ENCODE results near the gene NMRK1.

DNA sequence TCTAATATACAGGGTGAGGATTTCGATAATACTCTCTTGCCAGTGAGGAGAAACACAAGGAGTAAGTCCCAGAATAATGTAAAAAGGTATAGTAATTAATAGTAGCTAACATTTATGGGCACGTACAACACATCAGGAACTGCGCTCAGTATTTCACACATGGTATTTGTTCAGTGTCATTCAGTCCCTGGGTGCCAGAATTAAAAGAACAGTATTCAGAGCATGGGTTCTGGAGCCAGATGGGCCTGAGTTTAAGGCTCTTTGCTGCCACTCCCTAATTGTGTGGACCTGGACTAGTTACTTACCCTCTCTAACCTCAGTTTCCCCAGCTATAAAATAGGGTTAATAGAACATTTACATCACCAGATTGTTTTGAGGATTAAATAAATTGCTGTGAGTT lies 16.7 kb upstream of the NMRK1 start:
- TF ChIP-seq POLR2A (IDR thresholded peaks at IDR 0.05) = no peak
- TF ChIP-seq, protein P1, sequence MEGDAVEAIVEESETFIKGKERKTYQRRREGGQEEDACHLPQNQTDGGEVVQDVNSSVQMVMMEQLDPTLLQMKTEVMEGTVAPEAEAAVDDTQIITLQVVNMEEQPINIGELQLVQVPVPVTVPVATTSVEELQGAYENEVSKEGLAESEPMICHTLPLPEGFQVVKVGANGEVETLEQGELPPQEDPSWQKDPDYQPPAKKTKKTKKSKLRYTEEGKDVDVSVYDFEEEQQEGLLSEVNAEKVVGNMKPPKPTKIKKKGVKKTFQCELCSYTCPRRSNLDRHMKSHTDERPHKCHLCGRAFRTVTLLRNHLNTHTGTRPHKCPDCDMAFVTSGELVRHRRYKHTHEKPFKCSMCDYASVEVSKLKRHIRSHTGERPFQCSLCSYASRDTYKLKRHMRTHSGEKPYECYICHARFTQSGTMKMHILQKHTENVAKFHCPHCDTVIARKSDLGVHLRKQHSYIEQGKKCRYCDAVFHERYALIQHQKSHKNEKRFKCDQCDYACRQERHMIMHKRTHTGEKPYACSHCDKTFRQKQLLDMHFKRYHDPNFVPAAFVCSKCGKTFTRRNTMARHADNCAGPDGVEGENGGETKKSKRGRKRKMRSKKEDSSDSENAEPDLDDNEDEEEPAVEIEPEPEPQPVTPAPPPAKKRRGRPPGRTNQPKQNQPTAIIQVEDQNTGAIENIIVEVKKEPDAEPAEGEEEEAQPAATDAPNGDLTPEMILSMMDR (IDR thresholded peaks at IDR 0.05) = no peak

Measured in testis (tissue), 2 donors.